HFFc6 (cell line): ENCODE data around the gene IL2. TPM values are rescaled to one million over a fixed set of nuclear protein-coding genes. Genes with fewer than 3 reads are reported as not detected.

Experiments used
- DNase-seq: peaks from one replicate; pipeline ENCODE4 v3.0.0-alpha.2; 2018
- H3K27ac Mint-ChIP-seq: 2 replicates; pipeline ENCODE4 v1.8.0; 2020; ENCODE audit warnings: mild to moderate bottlenecking, mixed read lengths
- H3K27me3 Mint-ChIP-seq: 2 replicates; pipeline ENCODE4 v1.8.0; 2021; ENCODE audit warnings: mild to moderate bottlenecking, moderate library complexity, mixed read lengths; ENCODE audit not compliant: insufficient read depth
- H3K36me3 Mint-ChIP-seq: 2 replicates; pipeline ENCODE4 v1.8.0; 2021; ENCODE audit warnings: low read depth, mixed read lengths
- H3K4me1 Mint-ChIP-seq: 2 replicates; pipeline ENCODE4 v1.8.0; 2020; ENCODE audit warnings: low read depth, mixed read lengths
- H3K4me3 Mint-ChIP-seq: 2 replicates; pipeline ENCODE4 v1.8.0; 2020; ENCODE audit warnings: mild to moderate bottlenecking, moderate library complexity, mixed read lengths
- H3K9me3 Mint-ChIP-seq: 2 replicates; pipeline ENCODE4 v1.8.0; 2020; ENCODE audit warnings: mild to moderate bottlenecking, mixed read lengths
- long read RNA-seq: library from polyadenylated mRNA; unstranded; transcript quantifications from one replicate; pipeline ENCODE4 v2.0.0, GENCODE V29; 2019
- total RNA-seq, 6 experiments: library from RNA; stranded (reverse); fragmentation: NEBNext Ultra II Directional; extraction: Animal tissue kit (Norgen Biotek cat#: 25700); gene quantifications; 2 replicates in 1 of 6; 3 replicates in 5 of 6; pipeline ENCODE4 v1.2.3, GENCODE V29; 2021
- TF ChIP-seq, protein P1 (sequence below): fragments of 200-600 bp; sonication (generic); IDR thresholded peaks from 2 replicates; pipeline ENCODE4 v1.5.0; 2021; ENCODE audit warnings: antibody characterized with exemption, mild to moderate bottlenecking

IL2 gene
- total RNA-seq: not detected
- long read RNA-seq: 0 reads

GRCh38 chr4:122456231-122457116 lies at the start of gene IL2:
IL2 (minus strand) TSS chr4:122456725; CDS start chr4:122456440, 285 bp downstream.
- no peak for DNase-seq
- Mint-ChIP-seq H3K4me1 (peaks cover 10% of the 10 kb centered on the region), H3K27me3 (peaks cover 4% of the 10 kb centered on the region; the same call in 1 of the 2 replicates), H3K4me3 (no peak within 1 kb of the TSS), H3K9me3 (no peaks in the 10 kb centered on the region), H3K27ac (no peak within 1 kb of the TSS), H3K36me3 (no peaks in the 10 kb centered on the region)
- TF ChIP-seq, protein P1, sequence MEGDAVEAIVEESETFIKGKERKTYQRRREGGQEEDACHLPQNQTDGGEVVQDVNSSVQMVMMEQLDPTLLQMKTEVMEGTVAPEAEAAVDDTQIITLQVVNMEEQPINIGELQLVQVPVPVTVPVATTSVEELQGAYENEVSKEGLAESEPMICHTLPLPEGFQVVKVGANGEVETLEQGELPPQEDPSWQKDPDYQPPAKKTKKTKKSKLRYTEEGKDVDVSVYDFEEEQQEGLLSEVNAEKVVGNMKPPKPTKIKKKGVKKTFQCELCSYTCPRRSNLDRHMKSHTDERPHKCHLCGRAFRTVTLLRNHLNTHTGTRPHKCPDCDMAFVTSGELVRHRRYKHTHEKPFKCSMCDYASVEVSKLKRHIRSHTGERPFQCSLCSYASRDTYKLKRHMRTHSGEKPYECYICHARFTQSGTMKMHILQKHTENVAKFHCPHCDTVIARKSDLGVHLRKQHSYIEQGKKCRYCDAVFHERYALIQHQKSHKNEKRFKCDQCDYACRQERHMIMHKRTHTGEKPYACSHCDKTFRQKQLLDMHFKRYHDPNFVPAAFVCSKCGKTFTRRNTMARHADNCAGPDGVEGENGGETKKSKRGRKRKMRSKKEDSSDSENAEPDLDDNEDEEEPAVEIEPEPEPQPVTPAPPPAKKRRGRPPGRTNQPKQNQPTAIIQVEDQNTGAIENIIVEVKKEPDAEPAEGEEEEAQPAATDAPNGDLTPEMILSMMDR: no peak

DNA sequence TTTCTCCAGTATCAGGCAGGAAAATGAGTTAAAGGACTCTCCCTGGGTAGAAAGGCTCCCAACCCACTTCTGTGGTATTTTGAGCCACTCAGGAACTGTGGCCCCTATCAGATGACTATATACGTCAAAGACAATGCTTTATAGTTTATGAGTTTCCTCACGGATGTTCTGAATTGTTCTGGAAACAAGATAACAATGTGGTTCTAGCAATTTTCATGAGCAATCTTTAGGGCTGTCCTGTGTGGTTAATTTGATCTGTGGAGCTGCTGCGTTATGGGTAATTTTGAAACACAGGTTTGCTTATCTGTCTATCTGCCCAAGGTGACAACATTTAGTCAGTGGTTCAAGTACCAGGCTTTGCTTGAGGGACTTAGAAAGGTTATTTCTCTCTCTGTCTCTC lies 46.7 kb upstream of the IL2 start:
- H3K4me3 Mint-ChIP-seq: no peak overlapping the region
- no peak for DNase-seq
- no peaks in the 10 kb centered on the region for H3K36me3 Mint-ChIP-seq
- no peak overlapping the region for H3K27ac Mint-ChIP-seq
- peaks cover 3% of the 10 kb centered on the region; the same call in 1 of the 2 replicates for H3K4me1 Mint-ChIP-seq
- TF ChIP-seq, protein P1: no peak
- peaks cover 12% of the 10 kb centered on the region for H3K27me3 Mint-ChIP-seq
- no peaks in the 10 kb centered on the region for H3K9me3 Mint-ChIP-seq

DNA sequence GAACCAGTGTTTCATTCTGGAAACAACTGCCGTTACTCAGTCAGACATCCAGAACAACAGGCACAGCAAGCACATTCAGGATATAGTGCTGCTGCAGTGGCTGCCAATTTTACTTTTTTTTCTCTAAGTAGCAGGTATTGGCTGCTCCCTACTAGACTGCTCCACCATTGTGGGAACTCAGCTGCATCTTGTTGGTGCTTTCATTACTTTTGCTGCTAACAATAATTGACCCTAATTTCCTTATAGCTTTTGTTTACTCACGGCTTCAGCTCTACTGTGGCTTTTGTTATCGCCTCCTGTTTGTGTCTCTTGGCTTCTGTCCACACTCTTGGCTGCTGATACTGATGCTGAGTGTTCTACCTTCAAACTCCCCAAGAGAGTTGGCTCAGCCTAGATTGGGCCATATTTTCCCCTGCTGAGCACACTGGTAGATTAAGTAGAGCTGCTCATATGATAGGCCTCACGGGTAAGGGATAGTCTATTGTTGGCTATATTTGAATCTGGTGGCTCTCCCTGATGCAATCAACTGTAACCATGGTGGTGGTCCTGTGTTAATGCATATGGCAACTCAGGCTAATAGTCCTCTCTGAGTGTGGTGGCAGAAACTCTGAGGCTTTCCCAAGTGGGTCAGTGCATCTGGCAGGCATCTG lies 44.5 kb upstream of the IL2 start:
- no peak for DNase-seq
- H3K36me3 Mint-ChIP-seq: no peaks in the 10 kb centered on the region
- H3K27ac Mint-ChIP-seq: no peak overlapping the region
- no peaks in the 10 kb centered on the region for H3K4me1 Mint-ChIP-seq
- H3K27me3 Mint-ChIP-seq: peaks cover 9% of the 10 kb centered on the region
- no peak overlapping the region for H3K4me3 Mint-ChIP-seq
- 0 out of 2 replicates have a peak, but pooled peaks cover under 1% of the 10 kb centered on the region for H3K9me3 Mint-ChIP-seq
- TF ChIP-seq, protein P1: no peak

DNA sequence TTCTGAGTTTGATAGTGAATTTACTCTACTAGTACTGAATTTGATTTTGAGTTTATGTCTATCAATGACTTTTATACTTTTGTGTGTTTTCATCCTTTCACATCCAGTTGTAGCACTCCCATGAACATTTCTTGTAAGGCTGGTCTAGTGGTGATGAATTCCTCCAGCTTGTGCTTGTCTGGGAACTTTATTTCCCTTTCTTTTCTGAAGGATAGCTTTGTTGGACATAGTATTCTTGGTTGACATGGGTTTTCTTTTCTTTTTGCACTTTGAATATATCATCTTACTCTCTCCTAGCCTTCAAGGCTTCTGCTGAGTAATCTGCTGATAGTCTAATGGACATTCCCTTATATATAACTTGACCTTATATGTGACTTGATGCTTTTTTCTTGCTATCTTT lies 32.5 kb upstream of the IL2 start:
- DNase-seq: no peak
- H3K36me3 Mint-ChIP-seq: no peaks in the 10 kb centered on the region
- no peaks in the 10 kb centered on the region for H3K27me3 Mint-ChIP-seq
- no peak overlapping the region for H3K4me3 Mint-ChIP-seq
- H3K4me1 Mint-ChIP-seq: no peaks in the 10 kb centered on the region
- TF ChIP-seq, protein P1: no peak
- H3K27ac Mint-ChIP-seq: no peak overlapping the region
- peaks cover 16% of the 10 kb centered on the region; the same call in 1 of the 2 replicates for H3K9me3 Mint-ChIP-seq

- Mint-ChIP-seq H3K36me3 (no peaks in the 10 kb centered on the region), H3K9me3 (no peaks in the 10 kb centered on the region), H3K27me3 (peaks cover 5% of the 10 kb centered on the region; the same call in 1 of the 2 replicates), H3K27ac (no peak overlapping the region), H3K4me1 (no peaks in the 10 kb centered on the region; the same call in 1 of the 2 replicates), H3K4me3 (no peak overlapping the region)
- DNase-seq: no peak
- TF ChIP-seq, protein P1: no peak
Observed at GRCh38 chr4:122483481-122483880, 27.0 kb upstream of the IL2 start.
